H1 (cell line): Measurements from ENCODE around the gene FBXO2. TPM values are rescaled to one million over a fixed set of nuclear protein-coding genes. Genes with fewer than 3 reads are reported as not detected.

Experiments
- CTCF ChIA-PET: fragments of 300-600 bp; sonication (Branson Sonifier 250); formaldehyde crosslinking; loops from one replicate; lab custom pipeline; 2021; ENCODE audit not compliant: partially characterized antibody; lab: Charles Lee
- POLR2A ChIA-PET: fragments of 300-600 bp; sonication (Branson Sonifier 250); formaldehyde crosslinking; loops from one replicate; lab custom pipeline; 2021; ENCODE audit warnings: inconsistent platforms; ENCODE audit not compliant: partially characterized antibody; lab: Charles Lee
- DNase-seq, 2 experiments: peaks; one replicate each; pipeline versions ENCODE4 v3.0.0 to v3.0.0-alpha.2; 2010 to 2022; ENCODE audit warnings: low spot score in 2 of 2, low read depth in 1 of 2, mixed read lengths in 1 of 2
- FAIRE-seq: peaks from 2 replicates; lab custom pipeline; 2011; peaks lifted over from hg19 to GRCh38; lab: Jason Lieb, UNC
- H2AFZ ChIP-seq: 2 replicates; pipeline ENCODE4 v1.8.1; 2012; ENCODE audit warnings: low read length, inconsistent platforms
- H2AK5ac ChIP-seq: 2 replicates; pipeline ENCODE4 v1.6.1; 2013; ENCODE audit warnings: low read depth, low read length
- H2BK120ac ChIP-seq: replicated peaks from 2 replicates; pipeline ENCODE3; 2013; ENCODE audit warnings: low read depth, low read length, inconsistent platforms
- H2BK12ac ChIP-seq: 2 replicates; pipeline ENCODE4 v1.6.1; 2013; ENCODE audit warnings: low read depth, low read length
- H2BK15ac ChIP-seq: 2 replicates; pipeline ENCODE4 v1.6.1; 2013; ENCODE audit warnings: low read length
- H2BK20ac ChIP-seq: 2 replicates; pipeline ENCODE4 v1.6.1; 2013; ENCODE audit warnings: low read length
- H2BK5ac ChIP-seq: 2 replicates; pipeline ENCODE4 v1.6.1; 2013; ENCODE audit warnings: low read depth, low read length
- H3K14ac ChIP-seq: 2 replicates; pipeline ENCODE4 v1.6.1; 2013; ENCODE audit warnings: inconsistent platforms; ENCODE audit not compliant: insufficient read length
- H3K18ac ChIP-seq: 2 replicates; pipeline ENCODE4 v1.6.1; 2013; ENCODE audit warnings: low read length; ENCODE audit errors: extremely low read depth
- H3K23ac ChIP-seq: 2 replicates; pipeline ENCODE4 v1.6.1; 2013; ENCODE audit warnings: inconsistent platforms; ENCODE audit not compliant: insufficient read length
- H3K23me2 ChIP-seq: 2 replicates; pipeline ENCODE4 v1.6.1; 2013; ENCODE audit warnings: low read depth, low read length
- H3K27ac ChIP-seq: 2 replicates; pipeline ENCODE4 v1.6.1; 2011; ENCODE audit warnings: low read depth, low read length, inconsistent platforms
- H3K27me3 ChIP-seq, 4 experiments: replicated peaks in 1 of 4; 1 replicate in 1 of 4; 2 replicates in 3 of 4; pipeline versions ENCODE4 v1.6.1 to v1.8.1; 2011 to 2013; ENCODE audit warnings: low read length in 3 of 4, mild to moderate bottlenecking in 3 of 4, inconsistent platforms in 2 of 4, mixed read lengths in 2 of 4, moderate library complexity in 1 of 4; ENCODE audit not compliant: control insufficient read depth in 3 of 4, insufficient read depth in 3 of 4; ENCODE audit errors: extremely low read depth in 1 of 4
- H3K36me3 ChIP-seq, 4 experiments: 2 replicates each; pipeline versions ENCODE4 v1.6.1 to v1.8.1; 2011 to 2013; ENCODE audit warnings: mild to moderate bottlenecking in 4 of 4, low read length in 3 of 4, moderate library complexity in 2 of 4, control low read depth in 1 of 4, inconsistent platforms in 1 of 4; ENCODE audit not compliant: insufficient read depth in 4 of 4, control insufficient read depth in 2 of 4
- H3K4ac ChIP-seq: replicated peaks from 2 replicates; pipeline ENCODE3; 2013; ENCODE audit warnings: low read length, low read depth, mixed read lengths, inconsistent platforms; ENCODE audit not compliant: insufficient read length
- H3K4me1 ChIP-seq, 4 experiments: replicated peaks in 1 of 4; 1 replicate in 1 of 4; 2 replicates in 3 of 4; pipeline versions ENCODE4 v1.6.1 to v1.8.1; 2011 to 2013; ENCODE audit warnings: low read length in 3 of 4, inconsistent platforms in 2 of 4, mixed read lengths in 1 of 4; ENCODE audit not compliant: insufficient read depth in 4 of 4, control insufficient read depth in 3 of 4
- H3K4me2 ChIP-seq, 2 experiments: 2 replicates each; pipeline versions ENCODE4 v1.6.1 to v1.8.1; 2011 to 2013; ENCODE audit warnings: low read depth in 2 of 2, low read length in 2 of 2, control low read depth in 1 of 2, inconsistent platforms in 1 of 2, mild to moderate bottlenecking in 1 of 2; ENCODE audit not compliant: insufficient read depth in 1 of 2
- H3K4me3 ChIP-seq, 4 experiments: fragments of 200-600, 300-600 bp in 1 of 4; sonication (generic), shearing (Covaris generic), sonication (Bioruptor Twin) in 1 of 4; 2 replicates each; pipeline versions ENCODE4 v1.5.1 to v1.8.1; 2011 to 2016; ENCODE audit warnings: low read length in 4 of 4, low read depth in 3 of 4, control low read depth in 2 of 4, inconsistent platforms in 2 of 4, mild to moderate bottlenecking in 2 of 4, mixed read lengths in 1 of 4, moderate library complexity in 1 of 4; ENCODE audit not compliant: insufficient read depth in 2 of 4; ENCODE audit errors: extremely low read depth in 1 of 4
- H3K56ac ChIP-seq: replicated peaks from 2 replicates; pipeline ENCODE3; 2013; ENCODE audit warnings: low read depth, mild to moderate bottlenecking, mixed read lengths, low read length, inconsistent platforms; ENCODE audit not compliant: insufficient read length
- H3K79me1 ChIP-seq: 2 replicates; pipeline ENCODE4 v1.6.1; 2013; ENCODE audit warnings: low read depth, low read length, control low read depth
- H3K79me2 ChIP-seq, 2 experiments: 2 replicates each; pipeline versions ENCODE4 v1.6.1 to v1.8.1; 2012 to 2013; ENCODE audit warnings: low read length in 2 of 2, mild to moderate bottlenecking in 2 of 2, inconsistent platforms in 1 of 2; ENCODE audit not compliant: insufficient read depth in 2 of 2, control insufficient read depth in 1 of 2
- H3K9ac ChIP-seq, 4 experiments: replicated peaks in 1 of 4; 1 replicate in 1 of 4; 2 replicates in 3 of 4; pipeline versions ENCODE4 v1.6.1 to v1.8.1; 2011 to 2013; ENCODE audit warnings: low read depth in 3 of 4, low read length in 3 of 4, control low read depth in 2 of 4, mild to moderate bottlenecking in 2 of 4, moderate library complexity in 2 of 4, inconsistent platforms in 1 of 4; ENCODE audit errors: extremely low read depth in 1 of 4
- H3K9me3 ChIP-seq, 2 experiments: 2 replicates each; pipeline versions ENCODE4 v1.6.1 to v1.8.1; 2012 to 2013; ENCODE audit warnings: mild to moderate bottlenecking in 2 of 2, moderate library complexity in 2 of 2, control low read depth in 1 of 2, inconsistent platforms in 1 of 2, low read depth in 1 of 2, low read length in 1 of 2, mixed read lengths in 1 of 2; ENCODE audit not compliant: insufficient read depth in 2 of 2
- H4K20me1 ChIP-seq, 2 experiments: replicated peaks in 1 of 2; 2 replicates each; pipeline versions ENCODE3 to v1.8.1; 2011 to 2013; ENCODE audit warnings: inconsistent platforms in 2 of 2, low read length in 2 of 2, mild to moderate bottlenecking in 1 of 2; ENCODE audit not compliant: insufficient read depth in 2 of 2, control insufficient read depth in 1 of 2
- H4K5ac ChIP-seq: 2 replicates; pipeline ENCODE4 v1.6.1; 2013; ENCODE audit warnings: low read length, low read depth, mixed read lengths, inconsistent platforms; ENCODE audit not compliant: insufficient read length
- H4K8ac ChIP-seq: 2 replicates; pipeline ENCODE4 v1.8.0; 2013; ENCODE audit warnings: mild to moderate bottlenecking, moderate library complexity, low read length, inconsistent platforms; ENCODE audit not compliant: insufficient read depth; ENCODE audit errors: extremely low read depth
- H4K91ac ChIP-seq: replicated peaks from 2 replicates; pipeline ENCODE3; 2013; ENCODE audit warnings: low read length, mixed read lengths, inconsistent platforms; ENCODE audit not compliant: insufficient read length
- BACH1 ChIP-seq: IDR thresholded peaks from 2 replicates; pipeline ENCODE4 v1.6.1; 2012; ENCODE audit warnings: low read length, improper control_type of control experiment
- BCL11A ChIP-seq, 2 experiments: IDR thresholded peaks; one replicate each; pipeline ENCODE4 v1.6.1; 2011; ENCODE audit warnings: low read depth in 2 of 2, low read length in 2 of 2, mild to moderate bottlenecking in 2 of 2
- BRCA1 ChIP-seq: IDR thresholded peaks from 2 replicates; pipeline ENCODE4 v1.6.1; 2012; ENCODE audit warnings: low read depth, low read length, improper control_type of control experiment
- CTBP2 ChIP-seq: IDR thresholded peaks from 2 replicates; pipeline ENCODE4 v1.7.0; 2011; ENCODE audit warnings: borderline replicate concordance, mild to moderate bottlenecking, moderate library complexity, mixed read lengths, low read length; ENCODE audit not compliant: insufficient read depth, insufficient read length
- EGR1 ChIP-seq: IDR thresholded peaks from 2 replicates; pipeline ENCODE4 v1.6.1; 2011; ENCODE audit warnings: low read depth, low read length, borderline replicate concordance
- HDAC6 ChIP-seq: IDR thresholded peaks from one replicate; pipeline ENCODE4 v1.7.1; 2012; ENCODE audit warnings: low read depth, mild to moderate bottlenecking, inconsistent platforms, low read length, moderate library complexity
- POLR2AphosphoS5 ChIP-seq: IDR thresholded peaks from 2 replicates; pipeline ENCODE4 v1.6.1; 2011; ENCODE audit warnings: low read depth, low read length
- RNF2 ChIP-seq: fragments of 200-900, 300-1000 bp; sonication (generic); IDR thresholded peaks from 2 replicates; pipeline ENCODE4 v1.7.1; 2016; ENCODE audit warnings: borderline replicate concordance, low read depth, mild to moderate bottlenecking, antibody characterized with exemption, low read length; ENCODE audit not compliant: poor library complexity, severe bottlenecking; ENCODE audit errors: missing control alignments
- SAP30 ChIP-seq: fragments of 300-600 bp; sonication (generic); IDR thresholded peaks from 2 replicates; pipeline ENCODE4 v1.7.1; 2012; ENCODE audit warnings: low read length, moderate library complexity, mild to moderate bottlenecking, inconsistent platforms; ENCODE audit not compliant: insufficient read depth, insufficient replicate concordance
- SIX5 ChIP-seq: IDR thresholded peaks from 2 replicates; pipeline ENCODE4 v1.6.1; 2011; ENCODE audit warnings: mild to moderate bottlenecking, low read depth, low read length
- TAF1 ChIP-seq: IDR thresholded peaks from 2 replicates; pipeline ENCODE4 v1.6.1; 2011; ENCODE audit warnings: mild to moderate bottlenecking, low read depth, low read length
- TAF7 ChIP-seq: optimal IDR thresholded peaks from 2 replicates; pipeline ENCODE3; 2011; ENCODE audit warnings: low read depth, mild to moderate bottlenecking, inconsistent platforms, low read length, moderate library complexity, borderline replicate concordance
- TEAD4 ChIP-seq: IDR thresholded peaks from 2 replicates; pipeline ENCODE4 v1.6.1; 2012; ENCODE audit warnings: low read depth, low read length, inconsistent platforms, mixed read lengths
- WGBS, 2 experiments: shearing (Covaris generic) in 1 of 2; methylation state at CpG; one replicate each; pipeline versions ENCODE4 v1.1.6 to v1.1.7; 2013 to 2015; ENCODE audit warnings: low lambda C conversion rate in 2 of 2, mixed read lengths in 2 of 2, inconsistent platforms in 1 of 2, low coverage in 1 of 2, missing lambda C conversion rate in 1 of 2; ENCODE audit not compliant: insufficient replicate concordance in 2 of 2, insufficient coverage in 1 of 2, insufficient read length in 1 of 2; ENCODE audit errors: extremely low coverage in 1 of 2, missing lambda C conversion rate in 1 of 2; 5-methylcytosine and 5-hydroxymethylcytosine counted together
- polyA plus RNA-seq, 7 experiments: library from polyadenylated mRNA; depleted of rRNA in 3 of 7; stranded (reverse) in 5 of 7; unstranded in 2 of 7; fragments of >200 nt in 5 of 7; fragments of 200-250 nt in 2 of 7; gene quantifications; 1 replicate in 5 of 7; 2 replicates in 1 of 7; 4 replicates in 1 of 7; pipeline versions ENCODE4 v1.2.1 to v1.2.3, GENCODE V29; 2011 to 2013; ENCODE audit warnings: missing spikeins in 2 of 7, mixed read lengths in 2 of 7
- total RNA-seq: library from RNA; stranded (reverse); fragmentation: NEBNext Ultra II Directional; extraction: Animal tissue kit (Norgen Biotek cat#: 25700); gene quantifications from 2 replicates; pipeline ENCODE4 v1.2.1, GENCODE V29; 2021
- TF ChIP-seq, protein P1 (sequence below): IDR thresholded peaks from 2 replicates; pipeline ENCODE4 v1.6.1; 2012; ENCODE audit warnings: inconsistent platforms

The FBXO2 gene
- total and polyA plus RNA-seq, 2 of the 8 experiments (the other 6 are each of a cell fraction or from before 2014, with no cell fraction given), result 51.3 to 57.9 TPM

DNA sequence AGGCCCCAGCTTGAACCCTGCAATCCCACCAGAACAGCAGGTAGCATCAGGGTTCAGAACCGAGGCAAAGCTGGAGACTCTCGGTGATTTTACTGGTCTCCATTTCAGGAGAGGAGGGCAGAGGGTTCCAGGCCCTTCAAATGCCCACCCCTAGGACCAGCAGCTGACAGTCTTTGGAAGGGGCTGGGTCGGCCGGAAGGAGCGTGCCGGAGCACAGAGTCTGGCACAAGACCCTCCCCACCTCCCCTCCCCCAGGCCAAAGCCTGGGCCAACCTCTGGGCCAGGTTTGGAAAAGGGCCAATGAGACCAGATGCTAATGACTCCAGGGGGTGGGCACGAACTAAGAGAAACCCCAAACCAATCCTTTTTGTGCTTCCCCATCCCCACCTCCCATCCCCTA lies 6.9 kb downstream of the FBXO2 start:
- Histone ChIP-seq H3K56ac (no peak overlapping the region), H4K5ac (no peak overlapping the region), H3K9ac (no peak overlapping the region), H4K8ac (no peak overlapping the region), H3K14ac (no peak overlapping the region), H3K23ac (no peak overlapping the region), H3K79me1 (no peaks in the 10 kb centered on the region; the same call in 1 of the 2 replicates), H2BK15ac (no peak overlapping the region), H3K18ac (no peak overlapping the region), H2BK120ac (no peak overlapping the region), H2AK5ac (no peak overlapping the region), H3K27ac (no peak overlapping the region), H3K4me1 (peaks cover 6 to 22% (median 17%) of the 10 kb centered on the region in 4 experiments), H3K23me2 (no peaks in the 10 kb centered on the region; the same call in 1 of the 2 replicates), H3K4me2 (no peak overlapping the region), H3K4me3 (no peak overlapping the region), H3K4ac (no peak overlapping the region), H2BK12ac (no peak overlapping the region), H3K9me3 (no peaks in the 10 kb centered on the region), H4K20me1 (peaks cover under 1 to 13% of the 10 kb centered on the region in 2 experiments), H3K79me2 (peaks cover 0 to 3% of the 10 kb centered on the region in 2 experiments; a peak in 1 of 4 replicates), H2BK20ac (no peak overlapping the region), H3K36me3 (no peaks in the 10 kb centered on the region; a peak in 1 of 8 replicates), H2AFZ (no peak overlapping the region), H2BK5ac (no peak overlapping the region), H3K27me3 (peaks cover 0 to 4% (median 1%) of the 10 kb centered on the region in 4 experiments; a peak in 2 of 7 replicates), H4K91ac (no peak overlapping the region)
- WGBS, 2 experiments, result 89% methylated on average over 3 of the region's 7 CpGs; no CpG with 5 or more reads in 1 of the 2 experiments
- ChIA-PET CTCF (interaction anchor here (1.0 to 6.3 kb wide), 6 partner anchors 30 to 406 kb away, joined by 3 to 56 read pairs (median 7); partner anchors contain the start of gene DISP3), POLR2A (interaction anchor here (1.0 to 1.3 kb wide), 2 partner anchors 17 to 43 kb away, joined by 3 to 5 read pairs; no protein-coding TSS in a partner anchor)
- DNase-seq (no peak), FAIRE-seq (no peak)
- no peak for TF ChIP-seq EGR1
- no peak for TF ChIP-seq SAP30
- TF ChIP-seq TAF1, result no peak
- TF ChIP-seq TEAD4, result no peak
- TF ChIP-seq CTBP2, result no peak
- TF ChIP-seq BACH1, result no peak
- no peak for TF ChIP-seq SIX5
- TF ChIP-seq, protein P1, sequence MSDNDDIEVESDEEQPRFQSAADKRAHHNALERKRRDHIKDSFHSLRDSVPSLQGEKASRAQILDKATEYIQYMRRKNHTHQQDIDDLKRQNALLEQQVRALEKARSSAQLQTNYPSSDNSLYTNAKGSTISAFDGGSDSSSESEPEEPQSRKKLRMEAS, result no peak
- no peak for TF ChIP-seq TAF7
- no peak for TF ChIP-seq HDAC6
- no peak for TF ChIP-seq BCL11A (IDR thresholded peaks at IDR 0.05; ENCODE audit: low read depth in 2 of 2, low read length in 2 of 2)
- TF ChIP-seq POLR2AphosphoS5, result no peak
- no peak for TF ChIP-seq BRCA1
- TF ChIP-seq RNF2, result no peak
